Cardiac fibroblast (primary cell): ENCODE data around the gene PAPSS2.
"Not testable (repeated sequence)": the region's sequence is repeated elsewhere in the genome, so short reads cannot be mapped to it uniquely, and the experiment has no call there.

ENCODE experiments used
- DNase-seq, 2 donors: peaks; one replicate each; pipeline versions ENCODE4 v3.0.0 to v3.0.0-alpha.2; 2010; ENCODE audit warnings: low read depth in 2 of 2
- H3K4me3 ChIP-seq, 2 donors: replicated peaks in 1 of 2; 1 replicate in 1 of 2; 2 replicates in 1 of 2; pipeline ENCODE4 v1.5.1; 2011; ENCODE audit warnings: low read depth in 2 of 2, low read length in 2 of 2, mild to moderate bottlenecking in 2 of 2, moderate library complexity in 1 of 2
- TF ChIP-seq, protein P1 (sequence below): IDR thresholded peaks from one replicate; pipeline ENCODE4 v1.5.1; 2011; ENCODE audit warnings: low read depth, mild to moderate bottlenecking, low read length, inconsistent platforms

Gene PAPSS2

DNA sequence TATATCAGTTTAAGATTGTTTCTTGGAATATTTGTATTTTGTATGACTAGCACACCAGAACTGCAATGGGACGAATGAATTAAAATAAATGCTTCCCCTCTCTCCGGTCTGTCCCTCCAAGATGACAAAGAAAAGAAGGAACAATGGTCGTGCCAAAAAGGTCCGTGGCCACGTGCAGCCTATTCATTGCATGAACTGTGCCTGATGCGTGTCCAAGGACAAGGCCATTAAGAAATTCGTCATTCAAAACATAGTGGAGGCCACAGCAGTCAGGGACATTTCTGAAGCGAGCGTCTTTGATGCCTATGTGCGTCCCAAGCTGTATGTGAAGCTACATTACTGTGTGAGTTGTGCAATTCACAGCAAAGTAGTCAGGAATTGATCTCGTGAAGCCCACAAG is 17.2 kb upstream of the PAPSS2 start:
- no peak for DNase-seq
- TF ChIP-seq, protein P1, sequence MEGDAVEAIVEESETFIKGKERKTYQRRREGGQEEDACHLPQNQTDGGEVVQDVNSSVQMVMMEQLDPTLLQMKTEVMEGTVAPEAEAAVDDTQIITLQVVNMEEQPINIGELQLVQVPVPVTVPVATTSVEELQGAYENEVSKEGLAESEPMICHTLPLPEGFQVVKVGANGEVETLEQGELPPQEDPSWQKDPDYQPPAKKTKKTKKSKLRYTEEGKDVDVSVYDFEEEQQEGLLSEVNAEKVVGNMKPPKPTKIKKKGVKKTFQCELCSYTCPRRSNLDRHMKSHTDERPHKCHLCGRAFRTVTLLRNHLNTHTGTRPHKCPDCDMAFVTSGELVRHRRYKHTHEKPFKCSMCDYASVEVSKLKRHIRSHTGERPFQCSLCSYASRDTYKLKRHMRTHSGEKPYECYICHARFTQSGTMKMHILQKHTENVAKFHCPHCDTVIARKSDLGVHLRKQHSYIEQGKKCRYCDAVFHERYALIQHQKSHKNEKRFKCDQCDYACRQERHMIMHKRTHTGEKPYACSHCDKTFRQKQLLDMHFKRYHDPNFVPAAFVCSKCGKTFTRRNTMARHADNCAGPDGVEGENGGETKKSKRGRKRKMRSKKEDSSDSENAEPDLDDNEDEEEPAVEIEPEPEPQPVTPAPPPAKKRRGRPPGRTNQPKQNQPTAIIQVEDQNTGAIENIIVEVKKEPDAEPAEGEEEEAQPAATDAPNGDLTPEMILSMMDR = no peak

DNA sequence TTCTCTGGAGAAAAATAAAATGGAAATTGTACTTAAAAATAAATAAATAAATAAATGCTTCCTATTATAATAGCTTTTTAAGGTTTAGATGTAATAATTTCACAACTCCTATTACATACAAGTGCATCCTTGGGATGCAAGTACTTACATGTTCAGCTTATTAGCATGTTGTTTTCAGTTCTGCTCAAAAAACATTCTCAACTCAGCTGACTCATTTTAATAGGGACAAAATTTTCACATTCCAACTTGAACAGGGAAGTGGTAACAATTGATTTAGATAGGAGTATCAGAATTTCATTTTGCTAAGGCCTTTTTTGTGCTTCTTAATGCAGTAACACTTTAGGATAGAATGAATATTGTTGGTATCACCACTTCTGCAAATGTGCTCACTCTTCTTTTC is 16.7 kb upstream of the PAPSS2 start:
- no peak overlapping the region for H3K4me3 ChIP-seq
- TF ChIP-seq, protein P1 = no peak
- peak in 1 of 2 donors; percentile 6 for DNase-seq

More for the DNA sequence above, 17.2 kb upstream of the PAPSS2 start:
- no peak overlapping the region for H3K4me3 ChIP-seq

DNA sequence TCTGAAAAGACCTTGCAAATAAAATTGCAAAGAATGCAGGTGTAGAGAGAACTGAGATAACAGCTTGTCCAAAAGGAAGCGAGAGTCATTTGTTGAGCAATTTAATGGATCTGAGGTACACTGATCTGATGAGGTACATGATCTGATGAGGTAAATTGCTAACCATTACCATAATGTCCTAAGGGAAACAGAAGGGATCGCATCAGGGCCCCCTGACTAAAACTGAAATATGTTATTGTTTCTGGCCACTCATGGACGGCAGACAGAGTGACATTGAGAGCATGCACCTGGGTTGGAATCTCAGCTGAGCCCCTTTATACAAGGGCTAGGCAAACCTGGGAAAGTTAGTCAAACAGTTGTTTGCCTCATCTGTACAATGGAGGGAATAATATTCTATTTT is 15.8 kb upstream of the PAPSS2 start:
- TF ChIP-seq, protein P1 = no peak
- DNase-seq = no peak
- no peak overlapping the region for H3K4me3 ChIP-seq

DNA sequence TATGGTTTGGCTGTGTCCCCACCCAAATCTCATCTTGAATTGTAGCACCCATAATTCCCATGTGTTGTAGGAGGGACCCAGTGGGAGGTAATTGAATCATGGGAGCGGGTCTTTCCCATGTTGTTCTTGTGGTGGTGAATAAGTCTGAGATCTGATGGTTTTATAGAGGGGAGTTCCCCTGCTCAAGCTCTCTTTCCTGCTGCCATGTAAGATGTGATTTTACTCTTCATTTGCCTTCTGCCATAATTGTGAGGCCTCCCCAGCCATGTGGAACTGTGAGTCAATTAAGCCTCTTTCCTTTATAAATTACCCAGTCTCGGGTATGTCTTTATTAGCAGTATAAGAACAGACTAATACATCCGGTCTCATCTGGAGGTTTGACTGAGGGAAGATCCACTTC is 15.2 kb upstream of the PAPSS2 start:
- DNase-seq, H3K4me3 ChIP-seq: not testable (repeated sequence)

DNA sequence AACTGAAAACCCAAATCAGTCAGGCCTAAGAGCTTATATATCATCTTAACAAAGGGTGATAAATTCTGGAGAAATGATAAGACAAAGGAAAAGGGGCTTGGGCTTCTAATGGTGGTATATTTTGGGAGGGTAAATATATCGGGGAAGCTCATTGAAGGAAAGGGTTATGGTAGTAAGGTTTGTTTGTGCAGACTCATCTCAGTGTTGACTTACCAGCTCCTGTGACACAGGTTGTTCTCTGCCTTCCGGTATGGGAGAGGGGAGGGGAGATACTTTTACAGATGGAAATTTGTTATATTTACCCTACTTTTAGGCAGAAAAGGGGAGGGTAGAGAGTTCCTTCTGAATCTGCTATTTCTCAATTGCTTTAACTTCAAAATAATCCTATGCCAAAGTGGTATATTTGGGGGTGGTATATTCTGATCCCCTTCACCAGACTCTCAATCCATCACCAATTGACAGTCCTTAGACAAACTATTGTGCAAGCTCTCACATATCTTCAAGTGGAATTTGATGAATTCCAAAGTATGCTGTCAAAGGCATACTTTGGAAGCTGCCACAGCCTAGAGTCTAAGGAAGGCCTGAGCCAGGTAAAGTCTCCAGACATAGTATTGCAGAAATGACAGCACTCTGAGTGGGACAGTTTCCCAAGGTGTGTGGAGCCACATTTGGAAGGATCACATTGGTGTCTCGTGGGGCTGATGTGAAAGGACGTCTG is 13.3 kb upstream of the PAPSS2 start:
- H3K4me3 ChIP-seq = no peak overlapping the region
- TF ChIP-seq, protein P1 = no peak
- DNase-seq = no peak

DNA sequence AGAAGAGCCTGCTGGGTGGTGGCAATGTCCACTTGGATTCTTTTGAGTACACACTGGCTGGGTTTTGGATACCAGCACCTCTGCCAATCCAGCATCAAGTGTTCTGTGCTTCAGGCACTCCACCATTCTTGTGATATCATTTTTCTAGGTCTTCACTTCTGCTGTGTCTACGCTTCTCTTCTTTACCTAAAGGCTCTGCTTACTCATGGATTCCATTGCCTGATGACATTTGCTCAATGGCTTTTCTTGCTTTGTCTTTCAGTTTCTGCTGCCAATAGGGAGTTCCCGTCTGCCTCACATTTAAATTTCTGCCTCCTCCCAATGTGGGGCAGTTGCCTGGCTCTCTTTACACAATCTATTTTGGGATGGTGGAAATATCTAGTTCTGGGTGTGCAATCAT is 12.7 kb upstream of the PAPSS2 start:
- H3K4me3 ChIP-seq = no peak overlapping the region
- TF ChIP-seq, protein P1 = no peak
- no peak for DNase-seq

DNA sequence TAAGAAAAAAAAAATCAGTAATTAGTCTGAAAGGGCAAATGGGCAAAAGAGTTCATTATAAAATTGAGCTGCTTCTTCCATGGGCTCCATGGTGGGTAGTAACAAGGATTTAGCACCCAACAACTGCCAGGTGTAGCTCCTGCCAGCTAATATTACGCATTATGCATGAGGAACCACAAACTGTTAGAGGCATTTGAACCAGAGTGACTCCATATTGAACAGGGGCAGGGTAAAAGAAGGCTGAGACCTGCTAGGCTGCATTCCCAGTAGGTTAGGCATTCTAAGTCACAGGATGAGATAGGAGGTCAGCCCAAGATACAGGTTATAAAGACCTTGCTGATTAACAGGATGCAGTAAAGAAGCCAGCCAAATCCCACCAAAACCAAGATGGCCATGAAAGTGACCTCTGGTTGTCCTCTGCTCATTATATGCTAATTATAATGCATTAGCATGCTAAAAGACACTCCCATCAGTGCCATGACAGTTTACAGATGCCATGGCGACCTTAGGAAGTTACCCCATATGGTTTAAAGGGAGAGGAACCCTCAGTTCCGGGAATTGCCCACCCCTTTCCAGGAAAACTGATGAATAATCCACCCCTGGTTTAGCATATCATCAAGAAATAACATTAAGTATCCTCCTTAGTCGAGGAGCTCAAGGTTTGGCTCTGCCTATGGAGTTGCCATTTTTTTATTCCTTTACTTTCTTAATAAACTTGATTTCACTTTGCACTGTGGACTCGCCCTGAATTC is 8.7 kb upstream of the PAPSS2 start:
- no peak for DNase-seq
- TF ChIP-seq, protein P1 = no peak
- H3K4me3 ChIP-seq = no peak overlapping the region
